H1 (cell line): ENCODE measurements around the gene SLC23A3. TPM values are rescaled to one million over a fixed set of nuclear protein-coding genes. Genes with fewer than 3 reads are reported as not detected.
A peak's percentile ranks its signal among the peaks of the same experiment; 100 is the strongest.

Experiments used
- CTCF ChIA-PET: fragments of 300-600 bp; sonication (Branson Sonifier 250); formaldehyde crosslinking; loops from one replicate; lab custom pipeline; 2021; ENCODE audit not compliant: partially characterized antibody; lab: Charles Lee
- POLR2A ChIA-PET: fragments of 300-600 bp; sonication (Branson Sonifier 250); formaldehyde crosslinking; loops from one replicate; lab custom pipeline; 2021; ENCODE audit warnings: inconsistent platforms; ENCODE audit not compliant: partially characterized antibody; lab: Charles Lee
- DNase-seq, 2 experiments: peaks; one replicate each; pipeline versions ENCODE4 v3.0.0 to v3.0.0-alpha.2; 2010 to 2022; ENCODE audit warnings: low spot score in 2 of 2, low read depth in 1 of 2, mixed read lengths in 1 of 2
- FAIRE-seq: peaks from 2 replicates; lab custom pipeline; 2011; peaks lifted over from hg19 to GRCh38; lab: Jason Lieb, UNC
- H2AFZ ChIP-seq: 2 replicates; pipeline ENCODE4 v1.8.1; 2012; ENCODE audit warnings: low read length, inconsistent platforms
- H2AK5ac ChIP-seq: 2 replicates; pipeline ENCODE4 v1.6.1; 2013; ENCODE audit warnings: low read depth, low read length
- H2BK120ac ChIP-seq: replicated peaks from 2 replicates; pipeline ENCODE3; 2013; ENCODE audit warnings: low read depth, low read length, inconsistent platforms
- H2BK12ac ChIP-seq: 2 replicates; pipeline ENCODE4 v1.6.1; 2013; ENCODE audit warnings: low read depth, low read length
- H2BK15ac ChIP-seq: 2 replicates; pipeline ENCODE4 v1.6.1; 2013; ENCODE audit warnings: low read length
- H2BK20ac ChIP-seq: 2 replicates; pipeline ENCODE4 v1.6.1; 2013; ENCODE audit warnings: low read length
- H2BK5ac ChIP-seq: 2 replicates; pipeline ENCODE4 v1.6.1; 2013; ENCODE audit warnings: low read depth, low read length
- H3K14ac ChIP-seq: 2 replicates; pipeline ENCODE4 v1.6.1; 2013; ENCODE audit warnings: inconsistent platforms; ENCODE audit not compliant: insufficient read length
- H3K18ac ChIP-seq: 2 replicates; pipeline ENCODE4 v1.6.1; 2013; ENCODE audit warnings: low read length; ENCODE audit errors: extremely low read depth
- H3K23ac ChIP-seq: 2 replicates; pipeline ENCODE4 v1.6.1; 2013; ENCODE audit warnings: inconsistent platforms; ENCODE audit not compliant: insufficient read length
- H3K23me2 ChIP-seq: 2 replicates; pipeline ENCODE4 v1.6.1; 2013; ENCODE audit warnings: low read depth, low read length
- H3K27ac ChIP-seq: 2 replicates; pipeline ENCODE4 v1.6.1; 2011; ENCODE audit warnings: low read depth, low read length, inconsistent platforms
- H3K27me3 ChIP-seq, 4 experiments: replicated peaks in 1 of 4; 1 replicate in 1 of 4; 2 replicates in 3 of 4; pipeline versions ENCODE4 v1.6.1 to v1.8.1; 2011 to 2013; ENCODE audit warnings: low read length in 3 of 4, mild to moderate bottlenecking in 3 of 4, inconsistent platforms in 2 of 4, mixed read lengths in 2 of 4, moderate library complexity in 1 of 4; ENCODE audit not compliant: control insufficient read depth in 3 of 4, insufficient read depth in 3 of 4; ENCODE audit errors: extremely low read depth in 1 of 4
- H3K36me3 ChIP-seq, 4 experiments: 2 replicates each; pipeline versions ENCODE4 v1.6.1 to v1.8.1; 2011 to 2013; ENCODE audit warnings: mild to moderate bottlenecking in 4 of 4, low read length in 3 of 4, moderate library complexity in 2 of 4, control low read depth in 1 of 4, inconsistent platforms in 1 of 4; ENCODE audit not compliant: insufficient read depth in 4 of 4, control insufficient read depth in 2 of 4
- H3K4ac ChIP-seq: replicated peaks from 2 replicates; pipeline ENCODE3; 2013; ENCODE audit warnings: low read length, low read depth, mixed read lengths, inconsistent platforms; ENCODE audit not compliant: insufficient read length
- H3K4me1 ChIP-seq, 4 experiments: replicated peaks in 1 of 4; 1 replicate in 1 of 4; 2 replicates in 3 of 4; pipeline versions ENCODE4 v1.6.1 to v1.8.1; 2011 to 2013; ENCODE audit warnings: low read length in 3 of 4, inconsistent platforms in 2 of 4, mixed read lengths in 1 of 4; ENCODE audit not compliant: insufficient read depth in 4 of 4, control insufficient read depth in 3 of 4
- H3K4me2 ChIP-seq, 2 experiments: 2 replicates each; pipeline versions ENCODE4 v1.6.1 to v1.8.1; 2011 to 2013; ENCODE audit warnings: low read depth in 2 of 2, low read length in 2 of 2, control low read depth in 1 of 2, inconsistent platforms in 1 of 2, mild to moderate bottlenecking in 1 of 2; ENCODE audit not compliant: insufficient read depth in 1 of 2
- H3K4me3 ChIP-seq, 4 experiments: fragments of 200-600, 300-600 bp in 1 of 4; sonication (generic), shearing (Covaris generic), sonication (Bioruptor Twin) in 1 of 4; 2 replicates each; pipeline versions ENCODE4 v1.5.1 to v1.8.1; 2011 to 2016; ENCODE audit warnings: low read length in 4 of 4, low read depth in 3 of 4, control low read depth in 2 of 4, inconsistent platforms in 2 of 4, mild to moderate bottlenecking in 2 of 4, mixed read lengths in 1 of 4, moderate library complexity in 1 of 4; ENCODE audit not compliant: insufficient read depth in 2 of 4; ENCODE audit errors: extremely low read depth in 1 of 4
- H3K56ac ChIP-seq: replicated peaks from 2 replicates; pipeline ENCODE3; 2013; ENCODE audit warnings: low read depth, mild to moderate bottlenecking, mixed read lengths, low read length, inconsistent platforms; ENCODE audit not compliant: insufficient read length
- H3K79me1 ChIP-seq: 2 replicates; pipeline ENCODE4 v1.6.1; 2013; ENCODE audit warnings: low read depth, low read length, control low read depth
- H3K79me2 ChIP-seq, 2 experiments: 2 replicates each; pipeline versions ENCODE4 v1.6.1 to v1.8.1; 2012 to 2013; ENCODE audit warnings: low read length in 2 of 2, mild to moderate bottlenecking in 2 of 2, inconsistent platforms in 1 of 2; ENCODE audit not compliant: insufficient read depth in 2 of 2, control insufficient read depth in 1 of 2
- H3K9ac ChIP-seq, 4 experiments: replicated peaks in 1 of 4; 1 replicate in 1 of 4; 2 replicates in 3 of 4; pipeline versions ENCODE4 v1.6.1 to v1.8.1; 2011 to 2013; ENCODE audit warnings: low read depth in 3 of 4, low read length in 3 of 4, control low read depth in 2 of 4, mild to moderate bottlenecking in 2 of 4, moderate library complexity in 2 of 4, inconsistent platforms in 1 of 4; ENCODE audit errors: extremely low read depth in 1 of 4
- H3K9me3 ChIP-seq, 2 experiments: 2 replicates each; pipeline versions ENCODE4 v1.6.1 to v1.8.1; 2012 to 2013; ENCODE audit warnings: mild to moderate bottlenecking in 2 of 2, moderate library complexity in 2 of 2, control low read depth in 1 of 2, inconsistent platforms in 1 of 2, low read depth in 1 of 2, low read length in 1 of 2, mixed read lengths in 1 of 2; ENCODE audit not compliant: insufficient read depth in 2 of 2
- H4K20me1 ChIP-seq, 2 experiments: replicated peaks in 1 of 2; 2 replicates each; pipeline versions ENCODE3 to v1.8.1; 2011 to 2013; ENCODE audit warnings: inconsistent platforms in 2 of 2, low read length in 2 of 2, mild to moderate bottlenecking in 1 of 2; ENCODE audit not compliant: insufficient read depth in 2 of 2, control insufficient read depth in 1 of 2
- H4K5ac ChIP-seq: 2 replicates; pipeline ENCODE4 v1.6.1; 2013; ENCODE audit warnings: low read length, low read depth, mixed read lengths, inconsistent platforms; ENCODE audit not compliant: insufficient read length
- H4K8ac ChIP-seq: 2 replicates; pipeline ENCODE4 v1.8.0; 2013; ENCODE audit warnings: mild to moderate bottlenecking, moderate library complexity, low read length, inconsistent platforms; ENCODE audit not compliant: insufficient read depth; ENCODE audit errors: extremely low read depth
- H4K91ac ChIP-seq: replicated peaks from 2 replicates; pipeline ENCODE3; 2013; ENCODE audit warnings: low read length, mixed read lengths, inconsistent platforms; ENCODE audit not compliant: insufficient read length
- HDAC6 ChIP-seq: IDR thresholded peaks from one replicate; pipeline ENCODE4 v1.7.1; 2012; ENCODE audit warnings: low read depth, mild to moderate bottlenecking, inconsistent platforms, low read length, moderate library complexity
- KDM1A ChIP-seq: fragments of 200-600, 300-600 bp; sonication (generic); IDR thresholded peaks from 2 replicates; pipeline ENCODE4 v1.7.1; 2016; ENCODE audit warnings: mild to moderate bottlenecking, low read length, borderline replicate concordance
- MAFK ChIP-seq: IDR thresholded peaks from 2 replicates; pipeline ENCODE4 v1.6.1; 2012; ENCODE audit warnings: low read depth, mild to moderate bottlenecking, improper control_type of control experiment, low read length
- RFX5 ChIP-seq: IDR thresholded peaks from 2 replicates; pipeline ENCODE4 v1.6.1; 2011; ENCODE audit warnings: low read depth, low read length, improper control_type of control experiment, borderline replicate concordance
- SIN3A ChIP-seq, 2 experiments: IDR thresholded peaks in 1 of 2; conservative IDR thresholded peaks in 1 of 2; 2 replicates each; pipeline ENCODE4 v1.6.1; 2011 to 2012; ENCODE audit warnings: low read length in 2 of 2, improper control_type of control experiment in 1 of 2, low read depth in 1 of 2, mild to moderate bottlenecking in 1 of 2
- SIX5 ChIP-seq: IDR thresholded peaks from 2 replicates; pipeline ENCODE4 v1.6.1; 2011; ENCODE audit warnings: mild to moderate bottlenecking, low read depth, low read length
- SP2 ChIP-seq: IDR thresholded peaks from 2 replicates; pipeline ENCODE4 v1.6.1; 2012; ENCODE audit warnings: mild to moderate bottlenecking, low read length, inconsistent platforms
- WGBS, 2 experiments: shearing (Covaris generic) in 1 of 2; methylation state at CpG; one replicate each; pipeline versions ENCODE4 v1.1.6 to v1.1.7; 2013 to 2015; ENCODE audit warnings: low lambda C conversion rate in 2 of 2, mixed read lengths in 2 of 2, inconsistent platforms in 1 of 2, low coverage in 1 of 2, missing lambda C conversion rate in 1 of 2; ENCODE audit not compliant: insufficient replicate concordance in 2 of 2, insufficient coverage in 1 of 2, insufficient read length in 1 of 2; ENCODE audit errors: extremely low coverage in 1 of 2, missing lambda C conversion rate in 1 of 2; 5-methylcytosine and 5-hydroxymethylcytosine counted together
- polyA plus RNA-seq, 7 experiments: library from polyadenylated mRNA; depleted of rRNA in 3 of 7; stranded (reverse) in 5 of 7; unstranded in 2 of 7; fragments of >200 nt in 5 of 7; fragments of 200-250 nt in 2 of 7; gene quantifications; 1 replicate in 5 of 7; 2 replicates in 1 of 7; 4 replicates in 1 of 7; pipeline versions ENCODE4 v1.2.1 to v1.2.3, GENCODE V29; 2011 to 2013; ENCODE audit warnings: missing spikeins in 2 of 7, mixed read lengths in 2 of 7
- total RNA-seq: library from RNA; stranded (reverse); fragmentation: NEBNext Ultra II Directional; extraction: Animal tissue kit (Norgen Biotek cat#: 25700); gene quantifications from 2 replicates; pipeline ENCODE4 v1.2.1, GENCODE V29; 2021

SLC23A3 gene
- total and polyA plus RNA-seq, 2 of the 8 experiments (the other 6 are each of a cell fraction or from before 2014, with no cell fraction given) = 0.35 to 0.84 TPM

DNA sequence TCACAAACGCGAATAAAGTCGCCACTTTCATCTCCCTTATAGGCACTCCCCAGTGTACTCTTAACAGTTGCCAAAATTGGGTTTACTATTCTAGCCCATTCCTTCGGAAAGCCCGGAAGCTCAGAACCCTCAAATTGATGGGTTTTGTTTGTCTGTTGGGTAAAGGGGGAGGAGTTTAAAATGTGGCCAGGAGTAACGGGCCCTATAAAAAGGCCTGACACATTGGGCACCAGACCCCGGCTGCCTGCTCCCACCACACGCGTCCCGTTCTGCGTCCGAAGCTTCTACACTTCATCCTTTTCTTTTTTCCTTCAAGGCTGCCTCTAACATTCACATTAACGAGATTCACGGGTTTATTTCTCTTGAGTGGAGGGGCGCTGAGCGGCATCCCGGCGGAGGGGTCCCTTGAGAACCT, 10.1 kb downstream of the SLC23A3 start:
- Histone ChIP-seq H3K27me3 (no peaks in the 10 kb centered on the region; a peak in 2 of 7 replicates), H2BK120ac (no peak overlapping the region), H3K23ac (no peak overlapping the region), H4K20me1 (peaks cover 2 to 5% of the 10 kb centered on the region in 2 experiments), H3K56ac (no peak overlapping the region), H3K23me2 (peaks cover 2% of the 10 kb centered on the region; the same call in 1 of the 2 replicates), H2AK5ac (no peak overlapping the region), H4K91ac (no peak overlapping the region), H2BK5ac (no peak overlapping the region), H3K18ac (no peak overlapping the region), H3K9me3 (no peaks in the 10 kb centered on the region), H3K36me3 (peaks cover 0 to 2% (median 0%) of the 10 kb centered on the region in 4 experiments; a peak in 2 of 8 replicates), H3K4me1 (peaks cover 0 to 5% (median 2%) of the 10 kb centered on the region in 4 experiments; a peak in 3 of 7 replicates), H4K8ac (no peak overlapping the region), H3K4ac (no peak overlapping the region), H3K14ac (no peak overlapping the region), H2AFZ (no peak overlapping the region), H3K27ac (no peak overlapping the region), H2BK15ac (no peak overlapping the region), H2BK12ac (no peak overlapping the region), H3K9ac (no peak overlapping the region), H4K5ac (no peak overlapping the region), H3K79me1 (no peaks in the 10 kb centered on the region), H3K4me3 (peak overlapping the region; percentile 32 to 83 (median 80)), H3K79me2 (no peaks in the 10 kb centered on the region), H3K4me2 (peak overlapping the region; percentile 35 to 83), H2BK20ac (no peak overlapping the region)
- WGBS, 2 experiments = 29% methylated on average over 18 of the region's 18 CpGs; no CpG with 5 or more reads in 1 of the 2 experiments
- TF ChIP-seq SP2 (no peak), KDM1A (peak; percentile 98), SIN3A (conservative IDR thresholded peaks at IDR 0.05 in 1 of 2, IDR thresholded peaks at IDR 0.05 in 1 of 2; ENCODE audit: low read depth in 1 of 2, low read length in 2 of 2) (no peak), RFX5 (no peak), MAFK (no peak), HDAC6 (no peak), SIX5 (no peak)
- ChIA-PET CTCF (interaction anchor here (0.6 to 12.5 kb wide), 44 partner anchors 8 to 1008 kb away, joined by 3 to 149 read pairs (median 4); partner anchors contain the start of genes ANKZF1, CFAP65, CNPPD1 and GLB1L), POLR2A (interaction anchor here (0.6 to 1.5 kb wide), 7 partner anchors 17 to 119 kb away, joined by 3 to 8 read pairs (median 3); partner anchors contain the start of genes ABCB6, CNPPD1, TUBA4A and TUBA4B)
- DNase-seq (no peak), FAIRE-seq (no peak)
